IMR-90 (cell line): ENCODE data around the gene RNF215. TPM values are rescaled to one million over a fixed set of nuclear protein-coding genes. Genes with fewer than 3 reads are reported as not detected.

Experiments
- ATAC-seq: fragments of 200-7000 bp; cut with Tn5 transposase; 2 replicates; pipeline ENCODE4 v1.9.1; 2020; ENCODE audit warnings: low read depth, mild to moderate bottlenecking, moderate library complexity
- BruUV-seq: library from RNA; stranded (reverse); fragments of 400-500 nt; replicated peaks from 2 replicates; lab custom pipeline; 2021; lab: Mats Ljungman, UMichigan
- CTCF ChIA-PET: fragments of 300-600 bp; formaldehyde crosslinking; extraction: SDS; loops from one replicate; lab custom pipeline; 2021; ENCODE audit warnings: antibody characterized with exemption; lab: Yijun Ruan, JAX
- POLR2A ChIA-PET: fragments of 300-600 bp; sonication (Branson Sonifier 250); formaldehyde crosslinking; loops from one replicate; lab custom pipeline; 2022; ENCODE audit warnings: antibody characterized with exemption; ENCODE audit not compliant: unreplicated experiment; lab: Charles Lee
- DNase-seq: peaks from one replicate; pipeline ENCODE4 v3.0.0; 2013
- H2AFZ ChIP-seq: replicated peaks from 2 replicates; pipeline ENCODE3; 2013; ENCODE audit warnings: low read length, mild to moderate bottlenecking; ENCODE audit not compliant: poor library complexity
- H2AK5ac ChIP-seq: 2 replicates; pipeline ENCODE4 v1.6.1; 2013; ENCODE audit warnings: low read depth, low read length, inconsistent platforms
- H2AK9ac ChIP-seq: replicated peaks from 2 replicates; pipeline ENCODE3; 2013; ENCODE audit warnings: mild to moderate bottlenecking, low read depth, low read length, moderate library complexity; ENCODE audit not compliant: poor library complexity
- H2BK120ac ChIP-seq: 2 replicates; pipeline ENCODE4 v1.6.1; 2013; ENCODE audit warnings: low read depth, low read length, inconsistent platforms
- H2BK15ac ChIP-seq: 3 replicates; pipeline ENCODE4 v1.6.1; 2013; ENCODE audit warnings: low read depth, low read length, inconsistent platforms
- H2BK20ac ChIP-seq: 2 replicates; pipeline ENCODE4 v1.6.1; 2013; ENCODE audit warnings: low read depth, mild to moderate bottlenecking, inconsistent platforms, low read length, moderate library complexity
- H2BK5ac ChIP-seq: 2 replicates; pipeline ENCODE4 v1.6.1; 2013; ENCODE audit warnings: mild to moderate bottlenecking, low read depth, low read length, inconsistent platforms; ENCODE audit not compliant: poor library complexity, severe bottlenecking
- H3K14ac ChIP-seq: replicated peaks from 2 replicates; pipeline ENCODE4 v1.6.1; 2013; ENCODE audit warnings: low read depth, low read length, inconsistent platforms
- H3K18ac ChIP-seq: 2 replicates; pipeline ENCODE4 v1.6.1; 2013; ENCODE audit warnings: low read depth, low read length, control low read depth
- H3K23ac ChIP-seq: 2 replicates; pipeline ENCODE4 v1.6.1; 2013; ENCODE audit warnings: low read depth, low read length, inconsistent platforms
- H3K27ac ChIP-seq: 2 replicates; pipeline ENCODE4 v1.5.1; 2013; ENCODE audit warnings: mild to moderate bottlenecking, control low read depth, low read length; ENCODE audit not compliant: insufficient read depth
- H3K27me3 ChIP-seq: 2 replicates; pipeline ENCODE4 v1.6.1; 2013; ENCODE audit warnings: low read length; ENCODE audit not compliant: control insufficient read depth, insufficient read depth
- H3K36me3 ChIP-seq: 2 replicates; pipeline ENCODE4 v1.6.1; 2013; ENCODE audit warnings: low read length, mixed read lengths; ENCODE audit not compliant: control insufficient read depth, insufficient read depth
- H3K4ac ChIP-seq: 2 replicates; pipeline ENCODE4 v1.6.1; 2013; ENCODE audit warnings: low read depth, low read length, inconsistent platforms
- H3K4me1 ChIP-seq: 2 replicates; pipeline ENCODE4 v1.6.1; 2013; ENCODE audit warnings: low read length, mixed read lengths; ENCODE audit not compliant: control insufficient read depth, insufficient read depth
- H3K4me2 ChIP-seq: 2 replicates; pipeline ENCODE4 v1.6.1; 2013; ENCODE audit warnings: low read depth, mild to moderate bottlenecking, control low read depth, low read length, moderate library complexity
- H3K4me3 ChIP-seq: 2 replicates; pipeline ENCODE4 v1.5.1; 2013; ENCODE audit warnings: low read depth, mild to moderate bottlenecking, control low read depth, low read length, moderate library complexity; ENCODE audit not compliant: insufficient read depth
- H3K56ac ChIP-seq: 2 replicates; pipeline ENCODE4 v1.6.1; 2013; ENCODE audit warnings: low read length, inconsistent platforms; ENCODE audit not compliant: insufficient read depth; ENCODE audit errors: extremely low read depth
- H3K79me1 ChIP-seq, 2 experiments: 2 replicates each; pipeline ENCODE4 v1.6.1; 2013; ENCODE audit warnings: low read length in 2 of 2, inconsistent platforms in 1 of 2, low read depth in 1 of 2
- H3K9ac ChIP-seq: 2 replicates; pipeline ENCODE4 v1.6.1; 2013; ENCODE audit warnings: low read depth, low read length, control low read depth
- H3K9me1 ChIP-seq: 2 replicates; pipeline ENCODE4 v1.6.1; 2013; ENCODE audit warnings: low read length, inconsistent platforms; ENCODE audit not compliant: insufficient read depth
- H3K9me3 ChIP-seq: 2 replicates; pipeline ENCODE4 v1.6.1; 2013; ENCODE audit warnings: low read length; ENCODE audit not compliant: control insufficient read depth, insufficient read depth
- H4K20me1 ChIP-seq: 2 replicates; pipeline ENCODE4 v1.6.1; 2013; ENCODE audit warnings: low read length, inconsistent platforms; ENCODE audit not compliant: insufficient read depth
- H4K5ac ChIP-seq: 2 replicates; pipeline ENCODE4 v1.6.1; 2013; ENCODE audit warnings: mild to moderate bottlenecking, low read depth, low read length, control low read depth
- H4K8ac ChIP-seq, 2 experiments: 2 replicates each; pipeline ENCODE4 v1.6.1; 2013; ENCODE audit warnings: low read depth in 2 of 2, low read length in 2 of 2, control low read depth in 1 of 2, inconsistent platforms in 1 of 2
- H4K91ac ChIP-seq: 2 replicates; pipeline ENCODE4 v1.6.1; 2013; ENCODE audit warnings: low read depth, low read length, inconsistent platforms; ENCODE audit not compliant: insufficient read depth
- ELK1 ChIP-seq: fragments of 150-350 bp; IDR thresholded peaks from 2 replicates; pipeline ENCODE4 v1.6.1; 2016; ENCODE audit warnings: low read depth, mild to moderate bottlenecking, low read length, moderate library complexity, borderline replicate concordance
- MAFK ChIP-seq: IDR thresholded peaks from 2 replicates; pipeline ENCODE4 v1.6.1; 2012; ENCODE audit warnings: low read depth, low read length, improper control_type of control experiment
- MAZ ChIP-seq: IDR thresholded peaks from 2 replicates; pipeline ENCODE4 v1.6.1; 2012; ENCODE audit warnings: low read depth, mild to moderate bottlenecking, low read length, improper control_type of control experiment, moderate library complexity, borderline replicate concordance
- RCOR1 ChIP-seq: IDR thresholded peaks from 2 replicates; pipeline ENCODE4 v1.6.1; 2012; ENCODE audit warnings: mild to moderate bottlenecking, low read length, improper control_type of control experiment; ENCODE audit not compliant: insufficient replicate concordance
- RFX5 ChIP-seq: IDR thresholded peaks from 2 replicates; pipeline ENCODE4 v1.8.0; 2012; ENCODE audit warnings: low read depth, mild to moderate bottlenecking, low read length, moderate library complexity
- WGBS, 2 experiments: methylation state at CpG; one replicate each; pipeline versions ENCODE4 v1.1.5 to v1.1.7; 2013; ENCODE audit warnings: missing lambda C conversion rate in 2 of 2; ENCODE audit not compliant: insufficient read length in 1 of 2; ENCODE audit errors: extremely low coverage in 2 of 2; 5-methylcytosine and 5-hydroxymethylcytosine counted together
- dilution Hi-C: fragments of 300-500 bp; cut with HindIII; formaldehyde crosslinking; loops from one replicate; pipeline ENCODE4 v1.14.3; 2018; ENCODE audit warnings: low sequenced_read_pairs; ENCODE audit not compliant: unreplicated experiment
- in situ Hi-C: fragments of 300-500 bp; cut with MboI; formaldehyde crosslinking; loops from 3 replicates; pipeline ENCODE4 v1.14.3; 2019; ENCODE audit warnings: low sequenced_read_pairs, inconsistent platforms, mixed read lengths
- intact Hi-C: fragments of 100-400 bp; cut with micrococcal nuclease; formaldehyde crosslinking; loops from 2 replicates; pipeline ENCODE4 v1.10.0; 2022
- polyA plus RNA-seq, 3 experiments: library from polyadenylated mRNA; depleted of rRNA; stranded (reverse); fragments of >200 nt; gene quantifications; 2 replicates each; pipeline ENCODE4 v1.2.3, GENCODE V29; 2012; ENCODE audit warnings: low replicate concordance in 1 of 3
- total RNA-seq: library from RNA; depleted of rRNA; stranded (reverse); fragments of >200 nt; gene quantifications from 2 replicates; pipeline ENCODE4 v1.2.3, GENCODE V29; 2012

RNF215 gene
- total and polyA plus RNA-seq, 2 of the 4 experiments (the other 2 are of a cell fraction), result 15.8 to 21.9 TPM

- no peak overlapping the region for H3K14ac ChIP-seq
- intact Hi-C loops, result no loop called here
- H3K56ac ChIP-seq, result no peak overlapping the region
- H3K9me1 ChIP-seq, result peaks cover 17% of the 10 kb centered on the region
- dilution Hi-C loops, result no loop called here
- H3K27ac ChIP-seq, result no peak overlapping the region
- H3K18ac ChIP-seq, result no peak overlapping the region
- H3K9ac ChIP-seq, result no peak overlapping the region
- peaks cover 15% of the 10 kb centered on the region for H4K20me1 ChIP-seq
- no peak overlapping the region for H2BK15ac ChIP-seq
- H2AFZ ChIP-seq, result no peak overlapping the region
- H4K8ac ChIP-seq, result no peak overlapping the region
- H3K4me3 ChIP-seq, result no peak overlapping the region
- in situ Hi-C loops, result loop anchor here (10.0 kb wide), 2 partner anchors 91 to 289 kb away; no protein-coding TSS in a partner anchor
- no TSS peak for BruUV-seq
- no peak overlapping the region for H3K23ac ChIP-seq
- H3K36me3 ChIP-seq, result no peaks in the 10 kb centered on the region
- no peak overlapping the region for H2AK9ac ChIP-seq
- H3K4me2 ChIP-seq, result no peak overlapping the region
- no peaks in the 10 kb centered on the region for H3K27me3 ChIP-seq
- no peak overlapping the region for H4K5ac ChIP-seq
- CTCF ChIA-PET, result interaction anchor here (0.6 kb wide), 1 partner anchor 241 kb away, joined by 3 read pairs; no protein-coding TSS in a partner anchor
- TF ChIP-seq ELK1 (no peak), MAZ (no peak), RCOR1 (no peak), RFX5 (no peak), MAFK (no peak)
- no peak overlapping the region for H3K4ac ChIP-seq
- peaks cover 17% of the 10 kb centered on the region for H3K4me1 ChIP-seq
- no peak overlapping the region for H4K91ac ChIP-seq
- no peak overlapping the region for H2BK20ac ChIP-seq
- no peak overlapping the region for H2AK5ac ChIP-seq
- POLR2A ChIA-PET, result no interaction called here
- H2BK120ac ChIP-seq, result no peak overlapping the region
- DNase-seq (no peak), ATAC-seq (no peak)
- peaks cover 13 to 23% of the 10 kb centered on the region in 2 experiments for H3K79me1 ChIP-seq
- WGBS, 2 experiments, result 22% methylated on average over 1 of the region's 3 CpGs; no CpG with 5 or more reads in 1 of the 2 experiments
- no peaks in the 10 kb centered on the region for H3K9me3 ChIP-seq
- no peak overlapping the region for H2BK5ac ChIP-seq
Observed at GRCh38 chr22:30393885-30394284, 6.7 kb upstream of the RNF215 start.
